Measurements from ENCODE around the gene TUFM.
"Not testable (repeated sequence)": the region's sequence is repeated elsewhere in the genome, so short reads cannot be mapped to it uniquely, and the experiment has no call there.

Gene TUFM

GRCh38 chr16:28838558-28838918 lies 7.6 kb downstream of the TUFM start:
- no peak for DNase-seq (ENCODE audit: low spot score)

- DNase-seq (ENCODE audit: low spot score) = no peak
These were observed 8.2 kb downstream of the TUFM start for GRCh38 chr16:28837672-28838557.

- no peak for DNase-seq (ENCODE audit: low spot score)
These were observed 9.4 kb downstream of the TUFM start for GRCh38 chr16:28836761-28837064.

GRCh38 chr16:28835864-28836760 lies 10.0 kb downstream of the TUFM start:
- DNase-seq (ENCODE audit: low spot score) = no peak

GRCh38 chr16:28834873-28835863 lies 11.0 kb downstream of the TUFM start:
- no peak for DNase-seq (ENCODE audit: low spot score)

GRCh38 chr16:28834349-28834748 lies 11.8 kb downstream of the TUFM start:
- no peak for DNase-seq (ENCODE audit: low spot score)

- no peak for DNase-seq (ENCODE audit: low spot score)
These were observed 15.6 kb downstream of the TUFM start for GRCh38 chr16:28830531-28830930.

- no peak for DNase-seq (ENCODE audit: low spot score)
These were observed 16.4 kb downstream of the TUFM start for GRCh38 chr16:28829747-28830146.

GRCh38 chr16:28826141-28826540 lies 20.0 kb downstream of the TUFM start:
- no peak for DNase-seq (ENCODE audit: low spot score)

GRCh38 chr16:28824717-28824973 lies 21.5 kb downstream of the TUFM start:
- no peak for DNase-seq (ENCODE audit: low spot score)

- peak; percentile 99 for DNase-seq (ENCODE audit: low spot score)
These were observed 22.1 kb downstream of the TUFM start for GRCh38 chr16:28823873-28824716.

- no peak for DNase-seq (ENCODE audit: low spot score)
These were observed 22.8 kb downstream of the TUFM start for GRCh38 chr16:28823291-28823872.

GRCh38 chr16:28822520-28823290 lies 23.4 kb downstream of the TUFM start, which contains the start of gene ATXN2L:
TSS of gene ATXN2L (plus strand) at chr16:28822999. CDS start at chr16:28823260, 261 bp downstream.
- peak; percentile 96 for DNase-seq (ENCODE audit: low spot score)

- no peak for DNase-seq (ENCODE audit: low spot score)
These were observed 24.2 kb downstream of the TUFM start for GRCh38 chr16:28821874-28822519.

GRCh38 chr16:28820546-28820945 lies 25.6 kb downstream of the TUFM start:
- not testable (repeated sequence) for DNase-seq (ENCODE audit: low spot score)

GRCh38 chr16:28820016-28820415 lies 26.1 kb downstream of the TUFM start:
- no peak for DNase-seq (ENCODE audit: low spot score)

GRCh38 chr16:28807445-28808120 lies 38.6 kb downstream of the TUFM start:
- DNase-seq (ENCODE audit: low spot score) = not testable (repeated sequence)

GRCh38 chr16:28802235-28803019 lies 43.7 kb downstream of the TUFM start:
- DNase-seq (ENCODE audit: low spot score) = not testable (repeated sequence)
